Activated CD4-positive, alpha-beta T cell treated with anti-CD3 and anti-CD28 coated beads, Interleukin-2, amount 50 U/mL, for 16 hours (primary cell): ENCODE results near the gene PDE6C.
"Not testable (repeated sequence)": the region's sequence is repeated elsewhere in the genome, so short reads cannot be mapped to it uniquely, and the experiment has no call there.

ENCODE experiments used
- DNase-seq: peaks from one replicate; pipeline ENCODE4 v3.0.0-alpha.2; 2020

The PDE6C gene

DNA sequence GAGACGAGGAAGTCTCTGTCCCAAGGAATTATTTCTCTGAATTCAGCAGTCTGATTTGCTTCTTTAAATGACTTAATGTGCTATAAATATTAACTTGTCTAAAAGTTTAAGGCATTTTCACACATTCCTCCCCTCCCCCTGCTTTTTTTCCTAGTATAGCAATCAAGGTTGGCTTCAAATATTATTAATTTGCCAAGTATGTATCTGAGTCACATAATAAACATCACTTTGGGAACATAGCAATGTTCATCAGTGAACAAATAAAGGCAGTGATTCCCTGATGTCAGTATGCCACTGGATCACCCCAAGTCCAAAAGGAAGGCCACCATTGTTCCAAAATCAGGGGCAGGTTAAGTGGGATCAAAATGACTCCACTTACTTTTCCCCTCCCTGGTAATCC, 40.5 kb downstream of the PDE6C start:
- DNase-seq = no peak

DNA sequence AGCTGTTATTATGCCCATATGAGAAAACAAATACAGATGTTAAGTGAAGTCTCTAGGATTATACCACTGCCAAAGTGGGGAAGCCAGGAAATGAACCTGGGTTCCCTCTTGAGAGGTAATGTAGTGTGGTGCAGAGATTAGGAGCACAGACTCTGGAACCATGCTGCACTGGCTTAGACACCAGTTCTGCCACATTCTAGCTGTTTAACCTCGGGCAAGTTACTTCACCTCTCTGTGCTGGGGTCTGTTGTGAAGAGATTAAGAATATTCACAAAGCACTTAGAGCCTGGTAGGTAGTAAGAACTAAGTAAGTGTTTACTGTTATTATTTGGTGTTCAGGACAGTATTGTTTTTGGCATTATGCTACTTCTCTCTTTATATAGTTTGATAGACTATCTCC, 41.9 kb downstream of the PDE6C start:
- no peak for DNase-seq

DNA sequence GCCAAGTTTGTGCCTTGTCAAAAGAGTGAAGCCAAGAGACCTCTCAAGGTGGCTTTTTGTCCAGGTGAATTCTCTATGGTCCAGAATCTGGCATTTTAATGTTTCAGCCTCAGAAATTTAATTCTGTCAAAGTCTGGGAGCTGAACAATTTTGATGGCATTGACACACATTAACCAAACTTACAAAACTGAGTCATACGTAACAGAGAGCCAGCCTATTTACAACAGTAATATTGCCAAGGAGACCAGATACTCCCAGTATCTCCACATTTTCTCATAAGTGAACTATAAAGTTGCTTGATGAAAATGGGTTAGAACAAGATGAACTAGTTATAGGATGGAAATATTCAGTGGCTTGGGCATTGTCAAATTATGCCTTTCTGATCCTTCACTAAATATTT, 43.8 kb downstream of the PDE6C start:
- DNase-seq = no peak

DNA sequence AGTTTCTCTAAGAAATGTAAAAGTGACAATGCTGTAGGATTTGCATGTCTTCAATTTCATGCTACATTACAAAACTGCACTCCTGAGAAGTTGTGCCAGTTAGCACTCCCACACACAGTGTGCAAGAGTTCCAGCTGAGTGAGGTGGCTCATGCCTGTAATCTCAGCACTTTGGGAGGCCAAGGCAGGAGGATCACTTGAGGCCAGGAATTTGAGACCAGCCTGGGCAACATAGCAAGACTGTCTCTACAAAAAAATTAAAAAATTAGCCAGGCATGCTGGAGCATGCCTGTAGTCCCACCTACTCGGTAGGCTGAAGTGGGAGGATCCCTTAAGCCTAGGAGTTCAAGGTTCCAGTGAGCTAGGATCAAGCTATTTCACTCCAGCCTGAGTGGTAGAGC, 45.4 kb downstream of the PDE6C start:
- DNase-seq = no peak

GRCh38 chr10:93666030-93666429, 53.7 kb downstream of the PDE6C start:
- no peak for DNase-seq

DNA sequence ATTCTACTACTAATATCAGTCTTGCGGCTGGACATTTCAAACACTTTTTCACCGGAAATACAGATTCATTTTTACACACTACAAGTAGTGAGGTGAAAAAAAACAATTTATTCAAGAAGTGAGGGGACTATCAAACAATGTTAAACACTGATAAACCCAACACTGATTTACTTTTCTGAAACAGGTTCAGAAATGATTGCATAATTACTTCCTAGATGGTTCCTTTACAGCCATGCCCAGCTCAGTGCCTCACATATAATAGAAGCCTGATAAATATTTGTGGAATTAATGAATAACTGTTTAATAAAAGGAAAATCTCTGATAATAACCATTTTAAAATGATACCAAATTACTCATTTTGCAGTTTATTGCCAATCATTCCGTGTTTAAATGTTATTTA, 55.5 kb downstream of the PDE6C start:
- DNase-seq = no peak

GRCh38 chr10:93670372-93670771, 58.0 kb downstream of the PDE6C start:
- DNase-seq = no peak

DNA sequence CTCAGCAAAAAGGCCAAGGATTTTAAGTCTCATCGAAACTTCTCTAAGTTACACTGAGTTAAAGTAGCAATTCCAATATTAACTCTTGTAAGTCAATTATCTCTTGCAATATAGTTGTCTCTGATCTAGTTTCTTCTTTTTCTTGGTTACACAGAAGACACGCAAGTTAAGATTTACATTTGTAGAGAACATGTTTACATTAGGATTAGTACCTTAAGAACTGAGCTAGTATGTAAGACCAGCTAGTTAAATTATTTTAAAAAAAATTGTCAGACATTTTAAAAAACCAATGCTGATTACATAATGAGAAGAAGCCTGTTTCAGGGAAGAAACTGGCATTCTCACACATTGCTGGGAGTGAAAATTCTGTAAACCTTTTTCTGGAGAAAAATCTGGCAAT, 58.7 kb downstream of the PDE6C start:
- no peak for DNase-seq

DNA sequence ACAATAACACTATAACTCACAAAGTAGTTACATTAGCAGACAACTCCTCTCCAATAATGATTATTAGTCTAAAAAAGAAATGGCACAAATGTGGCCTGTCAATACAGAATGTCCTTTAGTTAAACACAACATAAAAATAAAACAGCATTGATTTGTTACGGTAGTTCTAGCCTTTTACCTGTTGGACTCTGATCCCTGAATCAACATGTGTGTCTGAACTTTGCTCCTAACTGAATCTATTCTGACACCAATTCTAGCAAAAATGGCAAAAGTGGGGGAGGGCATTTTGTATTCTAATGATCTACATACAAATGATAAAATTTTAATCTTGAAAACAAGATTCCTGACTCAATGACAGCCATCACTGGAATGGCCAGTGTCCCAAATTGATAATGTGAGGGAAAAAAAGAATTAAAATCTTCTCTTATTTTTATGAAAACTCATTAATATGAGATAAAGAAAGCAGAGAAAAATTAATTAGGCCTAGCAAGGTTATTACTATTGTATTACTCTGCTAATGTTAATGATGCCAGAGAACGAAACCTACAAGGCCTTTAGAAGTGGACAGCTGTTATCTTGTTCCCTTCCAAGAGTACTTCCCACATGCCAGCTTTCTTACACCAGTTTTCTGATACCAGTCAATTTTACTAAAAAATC, 59.8 kb downstream of the PDE6C start:
- no peak for DNase-seq

DNA sequence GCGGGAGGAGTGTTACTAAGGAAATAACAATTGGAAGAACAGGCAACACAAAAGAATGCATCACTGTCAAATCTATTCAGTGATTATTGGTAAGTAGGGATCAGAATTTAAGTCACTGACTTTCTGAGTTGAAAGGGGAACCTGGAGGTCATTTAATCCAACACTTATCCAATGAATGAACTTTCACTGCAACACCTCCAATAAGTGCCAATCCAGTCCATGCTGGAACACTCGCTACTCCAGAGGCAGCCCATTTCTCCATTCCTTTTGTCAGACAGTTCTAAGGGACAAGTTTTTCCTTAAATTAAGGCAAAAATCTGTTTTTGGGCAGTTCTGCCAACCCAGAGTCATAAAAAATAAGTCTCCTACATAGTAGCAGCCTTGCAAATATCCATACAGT, 60.6 kb downstream of the PDE6C start:
- DNase-seq = no peak

- no peak for DNase-seq
Measured at GRCh38 chr10:93673791-93674190, 61.5 kb downstream of the PDE6C start.

GRCh38 chr10:93678386-93678785, 66.0 kb downstream of the PDE6C start:
- no peak for DNase-seq

GRCh38 chr10:93678805-93679587, 66.7 kb downstream of the PDE6C start:
- no peak for DNase-seq

GRCh38 chr10:93680412-93681047, 68.2 kb downstream of the PDE6C start:
- peak; percentile 16 for DNase-seq

- no peak for DNase-seq
Measured at GRCh38 chr10:93687737-93688136, 75.4 kb downstream of the PDE6C start.

GRCh38 chr10:93695740-93696139, 83.4 kb downstream of the PDE6C start:
- no peak for DNase-seq

GRCh38 chr10:93696582-93696981, 84.2 kb downstream of the PDE6C start:
- not testable (repeated sequence) for DNase-seq

- no peak for DNase-seq
Measured at GRCh38 chr10:93697207-93697606, 84.9 kb downstream of the PDE6C start.

GRCh38 chr10:93701866-93702209, 89.5 kb downstream of the PDE6C start:
- peak; percentile 16 for DNase-seq

- DNase-seq = peak; percentile 89
Measured at GRCh38 chr10:93702210-93703001, 90.1 kb downstream of the PDE6C start, which contains the start of gene FRA10AC1. Gene FRA10AC1 (minus strand): TSS chr10:93702592. CDS start chr10:93700106, 2,486 bp downstream.

DNA sequence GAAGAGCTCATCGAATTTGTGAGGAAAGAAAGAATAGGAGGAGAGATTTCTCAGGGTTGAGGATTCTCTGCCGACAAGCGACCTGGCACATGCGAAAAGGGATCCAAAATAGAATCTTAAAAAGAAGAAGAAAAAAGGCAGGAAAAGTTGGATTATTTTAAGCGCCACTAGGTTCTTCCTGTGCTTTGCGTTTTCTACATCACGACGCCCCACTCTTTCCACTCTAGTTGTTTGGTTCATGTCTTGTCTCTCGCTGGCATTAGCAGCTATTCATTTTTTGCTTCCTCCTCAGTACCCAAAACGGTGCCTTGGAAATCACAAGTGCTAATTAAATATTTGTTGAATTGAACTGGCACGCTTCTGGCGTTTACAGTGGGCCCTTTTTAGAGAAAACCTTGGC, 90.7 kb downstream of the PDE6C start:
- peak; percentile 14 for DNase-seq

DNA sequence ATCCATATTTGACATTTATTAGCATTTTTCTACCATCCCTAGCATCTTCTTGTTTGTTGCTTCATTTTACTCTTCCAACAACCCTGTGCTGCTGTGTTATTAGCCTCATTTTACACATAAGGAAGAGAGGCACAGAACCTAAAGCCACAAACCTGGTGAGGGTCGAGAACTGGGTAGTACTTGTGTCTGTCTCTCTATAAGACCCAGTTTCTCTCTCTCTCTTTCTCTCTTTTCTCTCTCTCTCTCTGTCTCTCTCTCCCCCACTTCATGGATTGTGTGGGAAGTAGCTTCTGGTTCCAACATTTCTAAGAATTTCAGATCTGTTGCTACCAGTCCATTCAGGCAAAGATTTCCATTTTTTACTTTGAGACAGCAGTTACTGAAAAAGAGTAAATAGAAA, 91.5 kb downstream of the PDE6C start:
- DNase-seq = no peak

DNA sequence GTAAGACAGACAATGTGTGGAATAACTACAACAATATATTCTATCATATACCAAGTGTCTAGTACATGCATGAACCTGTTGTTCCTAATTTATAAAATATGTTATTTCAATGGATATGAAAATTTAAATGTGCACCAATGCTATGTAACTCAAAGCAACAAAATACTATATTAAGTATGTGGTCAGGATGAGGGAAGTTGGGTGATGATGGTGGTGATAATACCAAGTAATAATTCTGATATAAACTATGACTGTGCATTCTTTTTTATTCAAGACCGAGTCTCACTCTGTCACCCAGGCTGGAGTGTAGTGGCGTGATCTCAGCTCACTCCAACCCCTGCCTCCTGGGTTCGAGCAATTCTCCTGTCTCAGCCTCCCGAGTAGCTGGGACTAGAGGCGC, 92.1 kb downstream of the PDE6C start:
- no peak for DNase-seq
